ENCODE data around the gene GLT1D1.

GLT1D1 gene

DNA sequence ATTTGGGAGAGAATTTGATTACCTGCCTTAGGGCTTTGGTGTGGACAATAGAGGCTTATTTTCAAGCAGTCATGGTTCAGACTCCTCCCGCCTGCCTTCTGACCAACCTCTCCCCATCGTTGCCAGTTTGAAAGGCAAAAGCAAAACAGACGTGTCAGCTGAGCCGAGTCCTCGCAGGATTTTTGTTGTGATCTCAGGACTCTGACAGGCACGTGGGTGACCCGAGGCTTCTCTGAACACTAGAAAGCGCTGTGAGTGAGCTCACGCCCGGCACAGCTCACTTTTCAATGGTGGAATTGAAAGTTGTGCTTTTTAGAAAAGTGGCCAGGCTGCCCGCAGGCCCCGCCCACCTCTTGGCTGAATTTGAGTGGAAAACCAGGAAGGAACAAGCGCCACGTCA lies 130.1 kb downstream of the GLT1D1 start:
- Histone ChIP-seq H3K4me2 (ENCODE audit: low read length) (no peak overlapping the region), H3K79me2 (no peaks in the 10 kb centered on the region), H3K9me3 (ENCODE audit: control insufficient read depth, low read length) (no peaks in the 10 kb centered on the region), H3K9ac (no peak overlapping the region), H3K27me3 (ENCODE audit: control insufficient read depth, insufficient read depth, low read length) (no peaks in the 10 kb centered on the region), H3K4me1 (no peaks in the 10 kb centered on the region), H3K4me3 (ENCODE audit: low read depth, low read length) (no peak overlapping the region), H3K27ac (no peak overlapping the region), H2AFZ (no peak overlapping the region), H3K36me3 (ENCODE audit: control insufficient read depth, insufficient read depth, low read length) (no peaks in the 10 kb centered on the region)
- no peak for TF ChIP-seq CTCF (IDR thresholded peaks at IDR 0.05)

- H3K9ac ChIP-seq = no peak overlapping the region
- no peak overlapping the region for H3K4me2 ChIP-seq (ENCODE audit: low read length)
- H3K9me3 ChIP-seq (ENCODE audit: control insufficient read depth, low read length) = no peaks in the 10 kb centered on the region
- H3K79me2 ChIP-seq = no peaks in the 10 kb centered on the region
- no peak overlapping the region for H3K4me3 ChIP-seq (ENCODE audit: low read depth, low read length)
- H3K4me1 ChIP-seq = no peaks in the 10 kb centered on the region
- no peaks in the 10 kb centered on the region for H3K27me3 ChIP-seq (ENCODE audit: control insufficient read depth, insufficient read depth, low read length)
- no peak for TF ChIP-seq CTCF (IDR thresholded peaks at IDR 0.05)
- H3K27ac ChIP-seq = no peak overlapping the region
- no peak overlapping the region for H2AFZ ChIP-seq
- no peaks in the 10 kb centered on the region for H3K36me3 ChIP-seq (ENCODE audit: control insufficient read depth, insufficient read depth, low read length)
Observed at GRCh38 chr12:128986957-128987356, 133.7 kb downstream of the GLT1D1 start.

GRCh38 chr12:128989287-128989686 lies 136.0 kb downstream of the GLT1D1 start:
- Histone ChIP-seq H3K27me3 (ENCODE audit: control insufficient read depth, insufficient read depth, low read length) (no peaks in the 10 kb centered on the region), H3K4me3 (ENCODE audit: low read depth, low read length) (no peak overlapping the region), H3K27ac (no peak overlapping the region), H3K4me1 (no peaks in the 10 kb centered on the region), H3K9ac (no peak overlapping the region), H3K9me3 (ENCODE audit: control insufficient read depth, low read length) (no peaks in the 10 kb centered on the region), H3K4me2 (ENCODE audit: low read length) (no peak overlapping the region), H3K79me2 (no peaks in the 10 kb centered on the region), H3K36me3 (ENCODE audit: control insufficient read depth, insufficient read depth, low read length) (no peaks in the 10 kb centered on the region), H2AFZ (no peak overlapping the region)
- no peak for TF ChIP-seq CTCF (IDR thresholded peaks at IDR 0.05)

DNA sequence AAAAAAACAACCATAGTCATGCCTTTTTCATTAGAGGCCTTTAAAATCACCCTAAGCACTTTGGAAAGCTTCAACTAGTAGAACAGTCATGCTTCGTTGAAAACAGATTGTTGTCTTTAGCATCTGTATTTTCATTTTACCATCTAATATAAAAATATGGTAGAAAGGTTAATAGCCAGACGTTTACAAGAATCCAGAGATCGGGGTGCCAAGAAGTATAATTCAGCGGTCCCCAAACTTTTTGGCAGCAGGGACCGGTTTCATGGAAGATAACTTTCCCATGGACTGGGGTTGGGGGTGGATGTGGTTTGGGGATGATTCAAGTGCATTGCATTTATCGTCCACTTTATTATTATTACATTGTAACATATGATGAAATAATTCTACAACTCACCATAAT lies 138.4 kb downstream of the GLT1D1 start:
- Histone ChIP-seq H3K4me3 (ENCODE audit: low read depth, low read length) (no peak overlapping the region), H3K27me3 (ENCODE audit: control insufficient read depth, insufficient read depth, low read length) (no peaks in the 10 kb centered on the region), H3K4me2 (ENCODE audit: low read length) (no peak overlapping the region), H3K4me1 (no peaks in the 10 kb centered on the region), H3K27ac (no peak overlapping the region), H2AFZ (no peak overlapping the region), H3K79me2 (no peaks in the 10 kb centered on the region), H3K9ac (no peak overlapping the region), H3K9me3 (ENCODE audit: control insufficient read depth, low read length) (no peaks in the 10 kb centered on the region), H3K36me3 (ENCODE audit: control insufficient read depth, insufficient read depth, low read length) (no peaks in the 10 kb centered on the region)
- no peak for TF ChIP-seq CTCF (IDR thresholded peaks at IDR 0.05)

DNA sequence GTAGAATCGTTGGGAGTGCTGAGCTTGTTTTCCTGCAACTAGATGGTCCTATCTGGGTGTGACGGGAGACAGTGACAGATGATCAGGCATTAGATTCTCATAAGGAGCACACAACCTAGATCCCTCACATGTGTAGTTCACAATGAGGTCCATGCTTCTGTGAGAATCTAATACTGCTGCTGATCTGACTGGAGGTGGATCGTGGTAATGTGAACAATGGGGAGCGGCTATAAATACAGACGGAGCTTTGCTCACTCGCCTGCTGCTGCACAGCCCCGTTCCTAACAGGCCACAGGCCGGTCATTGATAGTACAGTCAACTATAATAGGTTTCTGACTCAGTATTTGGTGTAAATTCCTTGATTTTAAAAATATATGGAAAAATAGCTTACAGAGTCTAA lies 138.8 kb downstream of the GLT1D1 start:
- no peak overlapping the region for H3K4me3 ChIP-seq (ENCODE audit: low read depth, low read length)
- no peak overlapping the region for H2AFZ ChIP-seq
- H3K79me2 ChIP-seq = no peaks in the 10 kb centered on the region
- no peak overlapping the region for H3K27ac ChIP-seq
- no peaks in the 10 kb centered on the region for H3K9me3 ChIP-seq (ENCODE audit: control insufficient read depth, low read length)
- no peak overlapping the region for H3K9ac ChIP-seq
- no peaks in the 10 kb centered on the region for H3K36me3 ChIP-seq (ENCODE audit: control insufficient read depth, insufficient read depth, low read length)
- no peak overlapping the region for H3K4me2 ChIP-seq (ENCODE audit: low read length)
- H3K27me3 ChIP-seq (ENCODE audit: control insufficient read depth, insufficient read depth, low read length) = no peaks in the 10 kb centered on the region
- TF ChIP-seq CTCF (IDR thresholded peaks at IDR 0.05) = no peak
- no peaks in the 10 kb centered on the region for H3K4me1 ChIP-seq

Data from parathyroid adenoma (tissue), 2 donors.